Loucy (cell line): ENCODE results near the gene NR1H2.

Source experiments
- H2AFZ ChIP-seq: fragments of 200-600 bp; sonication (generic); 2 replicates; pipeline ENCODE4 v1.6.0; 2016; ENCODE audit warnings: antibody characterized with exemption, mild to moderate bottlenecking, low read length, moderate library complexity
- H3F3A ChIP-seq: fragments of 200-600 bp; 2 replicates; pipeline ENCODE4 v1.6.0; 2016; ENCODE audit warnings: antibody characterized with exemption, low read depth, mild to moderate bottlenecking
- H3K27me3 ChIP-seq: fragments of 200-600 bp; sonication (generic); 2 replicates; pipeline ENCODE4 v1.6.1; 2014; ENCODE audit warnings: low read length, mild to moderate bottlenecking; ENCODE audit not compliant: insufficient read depth, poor library complexity, severe bottlenecking
- H3K36me3 ChIP-seq: fragments of 200-600 bp; sonication (generic); 2 replicates; pipeline ENCODE4 v1.6.1; 2016; ENCODE audit warnings: low read length; ENCODE audit not compliant: insufficient read depth
- H3K4me1 ChIP-seq: fragments of 200-600 bp; sonication (generic); 2 replicates; pipeline ENCODE4 v1.5.1; 2014; ENCODE audit warnings: low read length, mild to moderate bottlenecking; ENCODE audit not compliant: insufficient read depth, poor library complexity, severe bottlenecking
- H3K4me2 ChIP-seq: fragments of 200-600 bp; sonication (generic); 2 replicates; pipeline ENCODE4 v1.6.0; 2014; ENCODE audit warnings: antibody characterized with exemption, low read length, low read depth, mild to moderate bottlenecking; ENCODE audit not compliant: poor library complexity, severe bottlenecking
- H3K4me3 ChIP-seq: fragments of 200-600 bp; sonication (generic); 2 replicates; pipeline ENCODE4 v1.5.1; 2014; ENCODE audit warnings: low read length, mild to moderate bottlenecking, mixed read lengths; ENCODE audit not compliant: poor library complexity, severe bottlenecking
- H3K79me2 ChIP-seq: fragments of 200-600 bp; sonication (generic); 2 replicates; pipeline ENCODE4 v1.6.1; 2014; ENCODE audit warnings: low read length; ENCODE audit not compliant: insufficient read depth
- H3K9ac ChIP-seq: fragments of 200-600 bp; sonication (generic); 2 replicates; pipeline ENCODE4 v1.6.0; 2014; ENCODE audit warnings: mild to moderate bottlenecking, low read depth, low read length, moderate library complexity; ENCODE audit not compliant: poor library complexity, severe bottlenecking
- H3K9me2 ChIP-seq: fragments of 200-600 bp; sonication (generic); replicated peaks from 2 replicates; pipeline ENCODE4 v1.6.1; 2016; ENCODE audit warnings: low read depth, low read length, mixed read lengths
- H3K9me3 ChIP-seq: fragments of 200-600 bp; sonication (generic); 2 replicates; pipeline ENCODE4 v1.6.1; 2014; ENCODE audit warnings: mild to moderate bottlenecking, antibody characterized with exemption, low read length, low read depth; ENCODE audit not compliant: insufficient read depth
- H4K20me1 ChIP-seq: fragments of 200-600 bp; sonication (generic); 2 replicates; pipeline ENCODE4 v1.6.0; 2014; ENCODE audit warnings: antibody characterized with exemption, low read length, mild to moderate bottlenecking; ENCODE audit not compliant: insufficient read depth, poor library complexity, severe bottlenecking
- EZH2phosphoT487 ChIP-seq: fragments of 200-600 bp; IDR thresholded peaks from 2 replicates; pipeline ENCODE4 v1.6.1; 2018; ENCODE audit warnings: antibody characterized with exemption, mild to moderate bottlenecking, moderate library complexity, borderline replicate concordance
- TF ChIP-seq, protein P1 (sequence below): fragments of 200-600 bp; sonication (generic); conservative IDR thresholded peaks from 2 replicates; pipeline ENCODE4 v1.5.1; 2014; ENCODE audit warnings: mild to moderate bottlenecking, antibody characterized with exemption, low read length

The NR1H2 gene

DNA sequence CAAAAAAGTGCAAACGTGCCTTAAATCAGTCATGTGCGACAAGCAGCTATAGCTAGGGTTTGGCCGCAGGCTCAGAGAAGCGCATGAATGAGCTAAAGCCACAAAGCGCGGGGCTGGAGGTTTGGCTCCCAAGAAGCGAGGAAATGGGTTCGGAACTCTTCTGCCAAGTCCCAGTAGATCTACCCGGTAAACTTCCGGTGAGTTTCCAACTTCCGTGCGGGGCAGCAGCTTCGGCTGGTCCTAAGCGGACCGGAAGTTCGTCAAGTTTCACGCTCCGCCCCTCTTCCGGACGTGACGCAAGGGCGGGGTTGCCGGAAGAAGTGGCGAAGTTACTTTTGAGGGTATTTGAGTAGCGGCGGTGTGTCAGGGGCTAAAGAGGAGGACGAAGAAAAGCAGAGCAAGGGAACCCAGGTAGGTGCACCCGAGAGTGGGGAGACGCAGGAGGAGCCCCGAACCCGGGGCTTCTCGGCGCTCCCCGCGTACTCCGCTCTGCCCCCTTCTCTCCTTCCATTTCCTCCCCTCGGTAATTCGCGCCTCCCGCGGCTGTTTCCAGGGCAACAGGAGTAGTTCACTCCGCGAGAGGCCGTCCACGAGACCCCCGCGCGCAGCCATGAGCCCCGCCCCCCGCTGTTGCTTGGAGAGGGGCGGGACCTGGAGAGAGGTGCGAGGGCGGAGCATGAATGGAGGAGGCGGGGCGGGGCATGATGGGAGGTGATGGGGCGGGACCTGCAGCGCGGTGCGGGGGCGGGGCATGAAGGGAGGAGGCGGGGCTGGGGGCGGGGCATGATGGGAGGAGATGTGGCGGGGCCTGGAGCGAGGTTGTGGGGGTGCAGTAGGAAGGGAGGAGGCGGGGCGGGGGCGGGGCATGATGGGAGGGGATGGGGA is at the start of gene NR1H2:
Gene NR1H2, plus strand, starts transcription at position 292 of the 885 bp plus-strand sequence. CDS start 1,149 bp downstream, outside the sequence.
- H3K9me2 ChIP-seq, result no peaks in the 10 kb centered on the region
- H4K20me1 ChIP-seq, result peaks cover 18% of the 10 kb centered on the region
- TF ChIP-seq, protein P1, sequence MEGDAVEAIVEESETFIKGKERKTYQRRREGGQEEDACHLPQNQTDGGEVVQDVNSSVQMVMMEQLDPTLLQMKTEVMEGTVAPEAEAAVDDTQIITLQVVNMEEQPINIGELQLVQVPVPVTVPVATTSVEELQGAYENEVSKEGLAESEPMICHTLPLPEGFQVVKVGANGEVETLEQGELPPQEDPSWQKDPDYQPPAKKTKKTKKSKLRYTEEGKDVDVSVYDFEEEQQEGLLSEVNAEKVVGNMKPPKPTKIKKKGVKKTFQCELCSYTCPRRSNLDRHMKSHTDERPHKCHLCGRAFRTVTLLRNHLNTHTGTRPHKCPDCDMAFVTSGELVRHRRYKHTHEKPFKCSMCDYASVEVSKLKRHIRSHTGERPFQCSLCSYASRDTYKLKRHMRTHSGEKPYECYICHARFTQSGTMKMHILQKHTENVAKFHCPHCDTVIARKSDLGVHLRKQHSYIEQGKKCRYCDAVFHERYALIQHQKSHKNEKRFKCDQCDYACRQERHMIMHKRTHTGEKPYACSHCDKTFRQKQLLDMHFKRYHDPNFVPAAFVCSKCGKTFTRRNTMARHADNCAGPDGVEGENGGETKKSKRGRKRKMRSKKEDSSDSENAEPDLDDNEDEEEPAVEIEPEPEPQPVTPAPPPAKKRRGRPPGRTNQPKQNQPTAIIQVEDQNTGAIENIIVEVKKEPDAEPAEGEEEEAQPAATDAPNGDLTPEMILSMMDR, result no peak
- no peak for TF ChIP-seq EZH2phosphoT487
- H3K4me2 ChIP-seq, result peak within 1 kb of the TSS; percentile 61
- H3K27me3 ChIP-seq, result no peaks in the 10 kb centered on the region
- no peaks in the 10 kb centered on the region for H3F3A ChIP-seq
- H3K79me2 ChIP-seq, result peaks cover 13% of the 10 kb centered on the region; the same call in 1 of the 2 replicates
- peak within 1 kb of the TSS; percentile 93 for H2AFZ ChIP-seq
- H3K4me1 ChIP-seq, result peaks cover 10% of the 10 kb centered on the region
- peaks cover 24% of the 10 kb centered on the region; the same call in 1 of the 2 replicates for H3K36me3 ChIP-seq
- peak within 1 kb of the TSS; percentile 95 for H3K4me3 ChIP-seq
- H3K9ac ChIP-seq, result peak within 1 kb of the TSS; percentile 86
- no peaks in the 10 kb centered on the region for H3K9me3 ChIP-seq

DNA sequence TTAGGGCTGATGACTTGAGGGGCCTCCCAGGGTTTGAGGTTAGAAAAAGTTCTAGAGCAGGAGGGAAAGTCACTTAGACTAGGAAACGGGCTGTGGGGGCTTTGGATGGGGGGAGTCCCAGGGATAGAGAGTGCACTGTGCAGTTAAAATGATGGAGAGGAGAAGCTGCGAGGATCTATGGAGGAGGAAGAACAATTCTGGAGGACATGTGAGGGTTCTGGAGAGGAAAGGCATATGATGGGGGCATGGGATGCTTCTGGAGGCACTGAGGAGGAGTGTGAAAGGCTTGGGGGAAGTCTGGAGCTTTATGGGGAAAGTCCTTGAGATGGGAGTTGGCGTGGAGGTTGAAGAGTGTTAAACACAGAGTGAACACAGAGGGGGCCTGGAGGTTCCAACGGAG is 49.2 kb upstream of the NR1H2 start:
- Histone ChIP-seq H3K9me3 (no peaks in the 10 kb centered on the region), H3K9me2 (no peaks in the 10 kb centered on the region), H3K4me3 (no peak overlapping the region), H3F3A (no peaks in the 10 kb centered on the region), H3K9ac (no peak overlapping the region), H2AFZ (no peak overlapping the region), H3K79me2 (no peaks in the 10 kb centered on the region), H3K4me2 (no peak overlapping the region), H4K20me1 (no peaks in the 10 kb centered on the region), H3K36me3 (no peaks in the 10 kb centered on the region), H3K27me3 (no peaks in the 10 kb centered on the region), H3K4me1 (no peaks in the 10 kb centered on the region)
- TF ChIP-seq, protein P1, result no peak
- no peak for TF ChIP-seq EZH2phosphoT487

DNA sequence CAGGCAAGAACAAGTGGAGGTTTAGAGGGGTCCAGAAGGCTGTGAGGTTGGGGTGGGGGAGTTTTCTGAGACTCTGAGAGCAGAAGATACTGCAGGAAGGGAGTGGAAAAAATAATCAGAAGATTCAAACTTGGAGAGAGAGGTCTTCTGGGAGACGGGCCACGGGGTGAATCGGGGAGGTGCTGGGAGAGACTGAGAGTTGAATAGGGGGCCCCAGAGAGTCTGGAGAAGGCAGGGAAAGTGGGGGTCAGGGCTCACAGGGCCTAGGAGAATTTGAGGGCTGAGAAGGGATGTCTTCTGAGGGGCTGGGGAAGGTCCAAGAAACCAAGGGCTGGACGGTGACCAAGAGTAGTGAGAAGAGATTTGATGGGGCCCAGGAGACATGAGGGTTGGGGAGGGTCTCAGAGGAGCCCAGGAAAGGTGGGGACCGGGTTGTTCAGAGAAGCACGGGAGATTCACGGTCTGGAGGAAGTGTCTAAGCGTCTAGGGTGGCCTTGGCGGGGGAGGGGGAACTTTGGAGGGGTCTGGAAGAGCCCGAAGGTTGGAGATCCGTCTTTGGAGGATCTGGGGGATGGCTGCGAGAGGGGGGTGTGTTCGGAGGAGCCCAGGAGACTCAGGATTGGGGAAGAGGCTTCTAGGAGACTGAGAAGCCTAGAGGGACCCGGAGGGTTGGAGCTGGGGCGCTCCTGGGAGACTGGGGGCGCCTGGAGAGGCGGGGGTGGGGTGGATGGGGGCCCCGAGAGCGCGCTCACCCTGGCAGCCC is 48.6 kb upstream of the NR1H2 start:
- H3K9ac ChIP-seq, result no peak overlapping the region

More for the DNA sequence above, 48.6 kb upstream of the NR1H2 start:
- Histone ChIP-seq H4K20me1 (no peaks in the 10 kb centered on the region), H3K9me3 (no peaks in the 10 kb centered on the region), H3F3A (no peaks in the 10 kb centered on the region), H3K9me2 (no peaks in the 10 kb centered on the region), H3K4me2 (no peak overlapping the region), H3K79me2 (no peaks in the 10 kb centered on the region), H3K36me3 (no peaks in the 10 kb centered on the region), H2AFZ (no peak overlapping the region), H3K27me3 (no peaks in the 10 kb centered on the region), H3K4me3 (no peak overlapping the region), H3K4me1 (no peaks in the 10 kb centered on the region)
- no peak for TF ChIP-seq EZH2phosphoT487
- TF ChIP-seq, protein P1, result no peak
